ENCODE results near the gene IQGAP2.

GRCh38 chr5:76669245-76669644 is 266.2 kb downstream of the IQGAP2 start:
- no peak for TF ChIP-seq POLR2AphosphoS5 (IDR thresholded peaks at IDR 0.05; ENCODE audit: borderline replicate concordance, low read depth, low read length)
- TF ChIP-seq EZH2 (IDR thresholded peaks at IDR 0.05), result no peak
